ENCODE results near the gene OVAAL. TPM values are rescaled to one million over a fixed set of nuclear protein-coding genes. Genes with fewer than 3 reads are reported as not detected.

OVAAL gene
- total RNA-seq (2021; fragmentation: NEBNext Ultra II Directional; extraction: Animal tissue kit (Norgen Biotek cat#: 25700)) = not detected in 2 replicates
- polyA plus RNA-seq (2011; rRNA removed) = not detected in 2 replicates
- not detected for polyA plus RNA-seq (2011; cell fraction: cytosol; rRNA removed)
- polyA plus RNA-seq (2011; cell fraction: nucleus; rRNA removed) = not detected
- polyA plus RNA-seq (2012, experiment 1 of 2) = not detected in 4 replicates
- not detected for polyA plus RNA-seq (2012, experiment 2 of 2)
- polyA plus RNA-seq (2013, experiment 1 of 2) = not detected
- polyA plus RNA-seq (2013, experiment 2 of 2) = not detected
- polyA minus RNA-seq (2011; rRNA and poly(A)+ RNA removed) = not detected in 2 replicates
- polyA minus RNA-seq (2011; cell fraction: cytosol; rRNA and poly(A)+ RNA removed) = not detected
- polyA minus RNA-seq (2011; cell fraction: nucleus; rRNA and poly(A)+ RNA removed) = not detected
- long read RNA-seq, experiment 1 = 0 reads
- long read RNA-seq, experiment 2 = 0 reads

DNA sequence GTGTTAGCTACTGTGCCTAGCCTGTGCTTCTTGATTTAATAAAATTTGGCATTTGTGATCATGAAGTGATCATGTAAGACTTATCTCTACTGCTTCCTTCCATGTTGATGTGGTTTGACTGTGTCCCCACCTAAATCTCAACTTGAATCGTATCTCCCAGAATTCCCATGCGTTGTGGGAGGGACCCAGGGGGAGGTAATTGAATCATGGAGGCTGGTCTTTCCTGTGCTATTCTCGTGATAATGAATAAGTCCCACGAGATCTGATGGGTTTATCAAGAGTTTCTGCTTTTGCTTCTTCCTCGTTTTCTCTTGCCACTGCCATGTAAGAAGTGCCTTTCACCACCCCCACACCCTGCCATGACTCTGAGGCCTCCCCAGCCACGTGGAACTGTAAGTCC is at the start of gene OVAAL:
TSS of gene OVAAL (plus strand) at position 301 of the 400 bp plus-strand sequence.
- no peak within 1 kb of the TSS for H4K91ac ChIP-seq (replicated peaks; ENCODE audit: insufficient read length, low read length)
- H3K23me2 ChIP-seq (ENCODE audit: low read depth, low read length) = no peaks in the 10 kb centered on the region
- no peak within 1 kb of the TSS for H4K5ac ChIP-seq (ENCODE audit: insufficient read length, low read depth, low read length)
- H4K20me1 ChIP-seq (replicated peaks in 1 of 2; ENCODE audit: control insufficient read depth in 1 of 2, insufficient read depth in 2 of 2, low read length in 2 of 2) = no peaks in the 10 kb centered on the region
- H3K79me2 ChIP-seq (ENCODE audit: control insufficient read depth in 1 of 2, insufficient read depth in 2 of 2, low read length in 2 of 2) = no peaks in the 10 kb centered on the region
- WGBS, 2 experiments (ENCODE audit: extremely low coverage in 1 of 2, insufficient coverage in 1 of 2, insufficient read length in 1 of 2, insufficient replicate concordance in 2 of 2, low coverage in 1 of 2, low lambda C conversion rate in 2 of 2, missing lambda C conversion rate in 1 of 2) = 87% methylated on average over 6 of the region's 6 CpGs; no CpG with 5 or more reads in 1 of the 2 experiments
- TF ChIP-seq SIRT6 (IDR thresholded peaks at IDR 0.05; ENCODE audit: low read length) (no peak), MAFK (IDR thresholded peaks at IDR 0.05; ENCODE audit: low read depth, low read length) (no peak), CBX8 (IDR thresholded peaks at IDR 0.05; ENCODE audit: borderline replicate concordance, low read depth, low read length) (no peak)
- H3K9ac ChIP-seq (replicated peaks in 1 of 4; ENCODE audit: extremely low read depth in 1 of 4, low read depth in 3 of 4, low read length in 3 of 4) = no peak within 1 kb of the TSS
- no peaks in the 10 kb centered on the region for H3K4me1 ChIP-seq (replicated peaks in 1 of 4; ENCODE audit: control insufficient read depth in 3 of 4, insufficient read depth in 4 of 4, low read length in 3 of 4)
- no peak for FAIRE-seq
- no peaks in the 10 kb centered on the region for H3K79me1 ChIP-seq (ENCODE audit: low read depth, low read length)
- H3K4me3 ChIP-seq (ENCODE audit: extremely low read depth in 1 of 4, insufficient read depth in 2 of 4, low read depth in 3 of 4, low read length in 4 of 4) = no peak within 1 kb of the TSS
- H2BK15ac ChIP-seq (ENCODE audit: low read length) = no peak within 1 kb of the TSS
- no peak within 1 kb of the TSS for H3K56ac ChIP-seq (replicated peaks; ENCODE audit: insufficient read length, low read depth, low read length)
- H2BK12ac ChIP-seq (ENCODE audit: low read depth, low read length) = no peak within 1 kb of the TSS
- no peak within 1 kb of the TSS for H2BK5ac ChIP-seq (ENCODE audit: low read depth, low read length)
- H4K8ac ChIP-seq (ENCODE audit: extremely low read depth, insufficient read depth, low read length) = no peak within 1 kb of the TSS
- no peak within 1 kb of the TSS for H3K23ac ChIP-seq (ENCODE audit: insufficient read length)
- no peak within 1 kb of the TSS for H2BK20ac ChIP-seq (ENCODE audit: low read length)
- H3K4me2 ChIP-seq (ENCODE audit: insufficient read depth in 1 of 2, low read depth in 2 of 2, low read length in 2 of 2) = no peak within 1 kb of the TSS
- no peak for DNase-seq (ENCODE audit: low read depth in 1 of 2, low spot score in 2 of 2)
- no peak within 1 kb of the TSS for H3K18ac ChIP-seq (ENCODE audit: extremely low read depth, low read length)
- CTCF ChIA-PET (ENCODE audit: partially characterized antibody) = interaction anchor here (0.9 to 1.0 kb wide), 2 partner anchors 10 to 525 kb away, joined by 3 to 4 read pairs; no protein-coding TSS in a partner anchor
- H2AK5ac ChIP-seq (ENCODE audit: low read depth, low read length) = no peak within 1 kb of the TSS
- H3K4ac ChIP-seq (replicated peaks; ENCODE audit: insufficient read length, low read depth, low read length) = no peak within 1 kb of the TSS
- no peaks in the 10 kb centered on the region for H3K9me3 ChIP-seq (ENCODE audit: insufficient read depth in 2 of 2, low read depth in 1 of 2, low read length in 1 of 2)
- no peaks in the 10 kb centered on the region for H3K36me3 ChIP-seq (ENCODE audit: control insufficient read depth in 2 of 4, insufficient read depth in 4 of 4, low read length in 3 of 4)
- H2BK120ac ChIP-seq (replicated peaks; ENCODE audit: low read depth, low read length) = no peak within 1 kb of the TSS
- H3K27me3 ChIP-seq (replicated peaks in 1 of 4; ENCODE audit: control insufficient read depth in 3 of 4, extremely low read depth in 1 of 4, insufficient read depth in 3 of 4, low read length in 3 of 4) = no peaks in the 10 kb centered on the region
- H3K14ac ChIP-seq (ENCODE audit: insufficient read length) = no peak within 1 kb of the TSS
- H3K27ac ChIP-seq (ENCODE audit: low read depth, low read length) = no peak within 1 kb of the TSS
- POLR2A ChIA-PET (ENCODE audit: partially characterized antibody) = no interaction called here
- H2AFZ ChIP-seq (ENCODE audit: low read length) = no peak within 1 kb of the TSS
